DMS153 treated with DMSO at 0.1 percent for 48 hours (cell line): ENCODE results near the gene DDX17.

ENCODE experiments used
- DNase-seq: peaks from one replicate; lab custom pipeline; 2025; ENCODE audit not compliant: unreplicated experiment; lab: John Stamatoyannopoulos, UW

Gene DDX17

GRCh38 chr22:38451404-38451803, 54.7 kb downstream of the DDX17 start:
- no peak for DNase-seq

GRCh38 chr22:38450234-38450797, 55.8 kb downstream of the DDX17 start:
- DNase-seq: no peak

GRCh38 chr22:38449776-38450175, 56.3 kb downstream of the DDX17 start:
- no peak for DNase-seq

- no peak for DNase-seq
Measured at GRCh38 chr22:38448945-38449745, 57.0 kb downstream of the DDX17 start.

GRCh38 chr22:38446018-38446601, 60.0 kb downstream of the DDX17 start:
- DNase-seq: no peak

- no peak for DNase-seq
Measured at GRCh38 chr22:38444783-38445182, 61.3 kb downstream of the DDX17 start.

GRCh38 chr22:38443628-38444521, 62.2 kb downstream of the DDX17 start:
- no peak for DNase-seq

- no peak for DNase-seq
Measured at GRCh38 chr22:38442967-38443627, 63.0 kb downstream of the DDX17 start.

GRCh38 chr22:38441620-38442287, 64.4 kb downstream of the DDX17 start:
- no peak for DNase-seq

- DNase-seq: no peak
Measured at GRCh38 chr22:38440747-38441350, 65.3 kb downstream of the DDX17 start.

- no peak for DNase-seq
Measured at GRCh38 chr22:38437416-38437815, 68.7 kb downstream of the DDX17 start.

GRCh38 chr22:38436629-38437395, 69.3 kb downstream of the DDX17 start:
- no peak for DNase-seq

- no peak for DNase-seq
Measured at GRCh38 chr22:38435965-38436364, 70.1 kb downstream of the DDX17 start.

GRCh38 chr22:38435010-38435409, 71.1 kb downstream of the DDX17 start:
- DNase-seq: no peak

GRCh38 chr22:38433871-38434270, 72.2 kb downstream of the DDX17 start:
- DNase-seq: no peak
